ENCODE results near the gene FLAD1.

DNA sequence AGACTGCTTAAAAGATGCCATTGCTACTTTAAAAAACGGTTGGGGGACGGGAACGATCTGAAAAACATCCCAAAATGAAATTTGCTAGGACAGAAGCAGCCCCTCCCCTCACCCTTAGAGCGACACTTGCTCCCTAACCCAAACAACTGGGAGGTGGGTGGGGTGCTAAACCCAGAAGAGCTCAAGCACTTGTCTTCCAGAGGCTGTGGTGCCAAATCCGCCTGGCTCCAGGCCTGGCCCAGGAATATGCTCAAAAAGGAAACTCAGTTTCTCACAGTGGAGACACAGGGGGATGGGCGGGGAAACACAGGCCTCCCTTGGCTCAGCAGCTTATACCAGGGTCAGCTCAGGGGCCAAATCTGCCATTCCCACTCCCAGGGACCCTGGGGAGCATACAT is 26.6 kb upstream of the FLAD1 start:
- TF ChIP-seq, protein P1, sequence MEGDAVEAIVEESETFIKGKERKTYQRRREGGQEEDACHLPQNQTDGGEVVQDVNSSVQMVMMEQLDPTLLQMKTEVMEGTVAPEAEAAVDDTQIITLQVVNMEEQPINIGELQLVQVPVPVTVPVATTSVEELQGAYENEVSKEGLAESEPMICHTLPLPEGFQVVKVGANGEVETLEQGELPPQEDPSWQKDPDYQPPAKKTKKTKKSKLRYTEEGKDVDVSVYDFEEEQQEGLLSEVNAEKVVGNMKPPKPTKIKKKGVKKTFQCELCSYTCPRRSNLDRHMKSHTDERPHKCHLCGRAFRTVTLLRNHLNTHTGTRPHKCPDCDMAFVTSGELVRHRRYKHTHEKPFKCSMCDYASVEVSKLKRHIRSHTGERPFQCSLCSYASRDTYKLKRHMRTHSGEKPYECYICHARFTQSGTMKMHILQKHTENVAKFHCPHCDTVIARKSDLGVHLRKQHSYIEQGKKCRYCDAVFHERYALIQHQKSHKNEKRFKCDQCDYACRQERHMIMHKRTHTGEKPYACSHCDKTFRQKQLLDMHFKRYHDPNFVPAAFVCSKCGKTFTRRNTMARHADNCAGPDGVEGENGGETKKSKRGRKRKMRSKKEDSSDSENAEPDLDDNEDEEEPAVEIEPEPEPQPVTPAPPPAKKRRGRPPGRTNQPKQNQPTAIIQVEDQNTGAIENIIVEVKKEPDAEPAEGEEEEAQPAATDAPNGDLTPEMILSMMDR (IDR thresholded peaks at IDR 0.05 in 4 of 5, conservative IDR thresholded peaks at IDR 0.05 in 1 of 5), result no peak
- no peak for TF ChIP-seq POLR2A (IDR thresholded peaks at IDR 0.05)

Measured in gastrocnemius medialis (tissue), 4 donors.